ENCODE data around the gene ATF5.
A peak's percentile ranks its signal among the peaks of the same experiment; 100 is the strongest.
"Not testable (repeated sequence)": the region's sequence is repeated elsewhere in the genome, so short reads cannot be mapped to it uniquely, and the experiment has no call there.

ATF5 gene

GRCh38 chr19:49924004-49924880 lies 4.8 kb upstream of the ATF5 start:
- no peaks in the 10 kb centered on the region for H3K9me3 Mint-ChIP-seq (ENCODE audit: low read depth)
- H3K4me3 Mint-ChIP-seq: peak overlapping the region; percentile 20
- peaks cover 46% of the 10 kb centered on the region for H3K4me1 Mint-ChIP-seq (ENCODE audit: low read depth)
- H3K27ac Mint-ChIP-seq: no peak overlapping the region
- H3K36me3 Mint-ChIP-seq: peaks cover 7% of the 10 kb centered on the region
- no peaks in the 10 kb centered on the region for H3K27me3 Mint-ChIP-seq

DNA sequence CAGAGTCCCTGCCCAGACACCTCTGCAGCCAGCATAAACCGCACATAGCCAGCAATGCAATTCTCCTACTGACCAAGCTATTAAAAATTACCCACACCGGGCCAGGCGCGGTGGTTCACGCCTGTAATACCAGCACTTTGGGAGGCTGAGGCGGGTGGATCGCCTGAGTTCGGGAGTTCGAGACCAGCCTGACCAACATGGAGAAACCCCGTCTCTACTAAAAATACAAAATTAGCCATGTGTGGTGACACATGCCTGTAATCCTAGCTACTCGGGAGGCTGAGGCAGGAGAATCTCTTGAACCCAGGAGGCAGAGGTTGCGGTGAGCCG lies 4.2 kb upstream of the ATF5 start:
- peaks cover 45% of the 10 kb centered on the region for H3K4me1 Mint-ChIP-seq (ENCODE audit: low read depth)
- H3K27ac Mint-ChIP-seq; H3K9me3 Mint-ChIP-seq (ENCODE audit: low read depth); H3K27me3 Mint-ChIP-seq; H3K36me3 Mint-ChIP-seq: not testable (repeated sequence)
- peak overlapping the region; percentile 20 for H3K4me3 Mint-ChIP-seq

DNA sequence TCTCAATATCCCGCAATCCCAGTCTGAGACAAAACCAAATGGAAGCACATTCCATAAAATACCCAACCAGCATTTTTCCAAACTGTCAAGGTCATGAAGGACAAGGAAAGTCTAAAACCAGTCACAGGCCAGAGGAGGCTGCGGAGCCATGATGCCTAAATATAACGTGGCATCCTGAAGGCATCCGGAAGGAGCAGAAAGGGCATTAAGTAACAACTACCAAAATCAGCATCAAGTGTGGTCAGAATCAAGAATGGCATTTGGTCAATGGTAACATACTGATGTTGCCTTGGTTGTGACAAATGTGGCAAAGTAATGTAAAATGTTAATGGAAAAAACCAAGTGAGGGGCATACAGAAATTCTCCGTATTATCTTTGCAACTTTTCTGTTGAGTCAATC lies 3.5 kb upstream of the ATF5 start:
- Mint-ChIP-seq H3K27ac (no peak overlapping the region), H3K4me3 (peak overlapping the region; percentile 41), H3K36me3 (peaks cover 10% of the 10 kb centered on the region), H3K27me3 (no peaks in the 10 kb centered on the region), H3K4me1 (ENCODE audit: low read depth) (peaks cover 48% of the 10 kb centered on the region), H3K9me3 (ENCODE audit: low read depth) (no peaks in the 10 kb centered on the region)

DNA sequence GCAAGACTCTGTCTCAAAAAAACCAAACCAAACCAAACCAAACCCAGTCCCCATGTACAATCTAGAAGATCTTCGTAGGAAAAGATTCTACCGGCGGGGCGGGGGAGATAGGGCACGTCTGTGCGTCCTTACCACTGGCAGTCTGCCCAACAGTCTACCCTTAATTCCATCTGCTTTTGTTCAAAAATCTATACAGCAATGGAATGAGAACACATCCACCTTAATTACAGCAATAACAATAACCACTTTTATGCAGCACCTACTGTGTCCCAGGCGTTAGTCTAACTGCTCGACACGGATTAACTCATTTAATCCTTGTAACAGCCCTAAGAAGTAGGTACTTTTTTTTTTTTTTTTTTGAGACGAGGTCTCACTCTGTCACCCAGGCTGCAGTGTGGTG lies 2.5 kb upstream of the ATF5 start:
- peak overlapping the region; percentile 65 for H3K4me3 Mint-ChIP-seq
- H3K27ac Mint-ChIP-seq: no peak overlapping the region
- no peaks in the 10 kb centered on the region for H3K27me3 Mint-ChIP-seq
- H3K4me1 Mint-ChIP-seq (ENCODE audit: low read depth): peaks cover 46% of the 10 kb centered on the region
- peaks cover 10% of the 10 kb centered on the region for H3K36me3 Mint-ChIP-seq
- no peaks in the 10 kb centered on the region for H3K9me3 Mint-ChIP-seq (ENCODE audit: low read depth)

DNA sequence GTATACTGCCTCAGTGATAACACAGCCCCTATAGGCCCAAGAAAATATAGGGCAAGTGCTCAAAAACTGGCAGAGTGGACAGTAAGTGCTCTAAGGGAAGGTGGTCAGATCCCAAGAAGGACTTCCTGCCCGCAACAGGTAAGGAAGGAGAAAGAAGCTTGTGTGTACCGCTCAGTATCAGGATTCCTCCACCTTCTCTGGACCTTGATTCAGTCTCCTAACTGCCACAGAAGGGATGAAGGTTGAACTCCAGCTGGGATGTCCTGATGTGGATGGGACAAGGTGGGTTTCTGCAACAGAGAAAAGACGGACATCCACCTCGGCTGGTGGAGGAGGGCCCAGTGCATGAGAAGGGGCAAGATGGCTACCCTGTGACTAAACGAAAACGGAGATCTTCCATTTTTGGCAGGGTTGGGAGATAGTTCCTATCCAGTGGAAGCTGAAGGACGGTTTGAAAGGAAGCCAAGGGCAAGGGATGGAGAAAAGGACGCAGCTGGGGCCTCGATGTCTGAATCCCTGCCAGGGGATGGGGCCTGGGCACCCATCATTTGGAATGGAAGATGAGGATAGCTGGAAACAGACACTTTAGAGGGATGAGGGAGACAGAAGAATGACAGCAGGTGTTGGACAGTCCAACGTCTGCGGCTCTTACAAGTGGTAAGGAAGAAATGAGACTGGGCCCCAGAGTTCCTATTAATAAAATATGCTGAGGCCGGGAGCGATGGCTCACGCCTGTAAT lies 1.3 kb upstream of the ATF5 start:
- Mint-ChIP-seq H3K36me3 (peaks cover 15% of the 10 kb centered on the region), H3K27ac (peak overlapping the region; percentile 99), H3K4me1 (ENCODE audit: low read depth) (peaks cover 50% of the 10 kb centered on the region), H3K9me3 (ENCODE audit: low read depth) (no peaks in the 10 kb centered on the region), H3K4me3 (peak overlapping the region; percentile 99), H3K27me3 (no peaks in the 10 kb centered on the region)

- Mint-ChIP-seq H3K4me1 (ENCODE audit: low read depth) (peaks cover 55% of the 10 kb centered on the region), H3K36me3 (peaks cover 17% of the 10 kb centered on the region), H3K27ac (peak overlapping the region; percentile 99), H3K4me3 (peak overlapping the region; percentile 99), H3K27me3 (no peaks in the 10 kb centered on the region), H3K9me3 (ENCODE audit: low read depth) (no peaks in the 10 kb centered on the region)
Measured at GRCh38 chr19:49929611-49930482, 842 bp downstream of the ATF5 start.

DNA sequence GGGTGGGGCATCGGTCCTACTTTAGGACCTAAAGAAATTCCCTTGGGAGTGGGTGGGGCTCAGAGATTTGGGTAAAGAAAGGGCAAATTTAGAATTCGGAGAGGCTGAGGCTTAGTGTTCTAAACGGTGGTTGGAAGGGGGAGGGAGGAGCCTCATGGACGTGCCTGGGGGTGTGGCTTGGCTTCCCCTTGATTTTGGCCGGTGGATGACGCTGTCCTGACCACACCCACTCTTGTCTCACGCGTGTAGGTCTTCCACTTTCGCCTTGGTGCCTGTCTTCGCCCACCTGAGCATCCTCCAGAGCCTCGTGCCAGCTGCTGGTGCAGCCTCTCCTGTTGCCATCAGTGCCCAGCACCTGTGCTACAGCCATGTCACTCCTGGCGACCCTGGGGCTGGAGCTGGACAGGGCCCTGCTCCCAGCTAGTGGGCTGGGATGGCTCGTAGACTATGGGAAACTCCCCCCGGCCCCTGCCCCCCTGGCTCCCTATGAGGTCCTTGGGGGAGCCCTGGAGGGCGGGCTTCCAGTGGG lies 1.5 kb downstream of the ATF5 start:
- peaks cover 50% of the 10 kb centered on the region for H3K4me1 Mint-ChIP-seq (ENCODE audit: low read depth)
- H3K27ac Mint-ChIP-seq: no peak overlapping the region

GRCh38 chr19:49931293-49932040 lies 2.5 kb downstream of the ATF5 start:
- Mint-ChIP-seq H3K36me3 (peaks cover 14% of the 10 kb centered on the region), H3K27me3 (no peaks in the 10 kb centered on the region), H3K27ac (peak overlapping the region; percentile 11), H3K9me3 (ENCODE audit: low read depth) (no peaks in the 10 kb centered on the region), H3K4me3 (peak overlapping the region; percentile 60), H3K4me1 (ENCODE audit: low read depth) (peaks cover 47% of the 10 kb centered on the region)

More for the DNA sequence above, 1.5 kb downstream of the ATF5 start:
- peaks cover 14% of the 10 kb centered on the region for H3K36me3 Mint-ChIP-seq
- H3K27me3 Mint-ChIP-seq: no peaks in the 10 kb centered on the region
- no peak overlapping the region for H3K4me3 Mint-ChIP-seq
- no peaks in the 10 kb centered on the region for H3K9me3 Mint-ChIP-seq (ENCODE audit: low read depth)

DNA sequence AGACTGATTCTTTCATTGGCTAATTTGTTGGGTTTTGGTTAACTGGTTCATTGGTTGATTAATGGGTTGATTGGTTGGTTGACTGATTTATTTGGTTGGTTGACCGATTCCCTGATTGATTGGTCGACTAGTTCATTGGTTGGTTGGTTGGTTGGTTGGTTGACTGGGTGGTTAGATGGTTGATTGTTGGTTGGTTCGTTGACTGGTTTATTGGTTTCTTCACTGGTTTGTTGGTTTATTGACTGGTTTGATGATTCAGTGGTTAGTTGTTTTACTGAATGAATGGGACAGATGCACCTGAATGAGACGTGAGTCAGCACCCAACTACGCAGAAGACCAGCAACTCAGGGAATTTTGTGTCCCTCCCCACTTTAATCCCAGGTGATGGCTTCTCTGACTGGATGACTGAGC lies 3.0 kb downstream of the ATF5 start:
- peaks cover 44% of the 10 kb centered on the region for H3K4me1 Mint-ChIP-seq (ENCODE audit: low read depth)
- peak overlapping the region; percentile 54 for H3K27ac Mint-ChIP-seq
- H3K27me3 Mint-ChIP-seq: no peaks in the 10 kb centered on the region
- H3K36me3 Mint-ChIP-seq: peaks cover 14% of the 10 kb centered on the region
- peak overlapping the region; percentile 60 for H3K4me3 Mint-ChIP-seq
- H3K9me3 Mint-ChIP-seq (ENCODE audit: low read depth): no peaks in the 10 kb centered on the region

GRCh38 chr19:49932731-49933131 lies 3.7 kb downstream of the ATF5 start:
- H3K27ac Mint-ChIP-seq: no peak overlapping the region
- peaks cover 40% of the 10 kb centered on the region for H3K4me1 Mint-ChIP-seq (ENCODE audit: low read depth)
- H3K4me3 Mint-ChIP-seq: no peak overlapping the region
- peaks cover 10% of the 10 kb centered on the region for H3K36me3 Mint-ChIP-seq
- no peaks in the 10 kb centered on the region for H3K9me3 Mint-ChIP-seq (ENCODE audit: low read depth)
- no peaks in the 10 kb centered on the region for H3K27me3 Mint-ChIP-seq

- Mint-ChIP-seq H3K4me3 (no peak overlapping the region), H3K36me3 (peaks cover 10% of the 10 kb centered on the region), H3K27ac (no peak overlapping the region), H3K4me1 (ENCODE audit: low read depth) (peaks cover 36% of the 10 kb centered on the region), H3K9me3 (ENCODE audit: low read depth) (no peaks in the 10 kb centered on the region), H3K27me3 (no peaks in the 10 kb centered on the region)
Measured at GRCh38 chr19:49933643-49934042, 4.6 kb downstream of the ATF5 start.

DNA sequence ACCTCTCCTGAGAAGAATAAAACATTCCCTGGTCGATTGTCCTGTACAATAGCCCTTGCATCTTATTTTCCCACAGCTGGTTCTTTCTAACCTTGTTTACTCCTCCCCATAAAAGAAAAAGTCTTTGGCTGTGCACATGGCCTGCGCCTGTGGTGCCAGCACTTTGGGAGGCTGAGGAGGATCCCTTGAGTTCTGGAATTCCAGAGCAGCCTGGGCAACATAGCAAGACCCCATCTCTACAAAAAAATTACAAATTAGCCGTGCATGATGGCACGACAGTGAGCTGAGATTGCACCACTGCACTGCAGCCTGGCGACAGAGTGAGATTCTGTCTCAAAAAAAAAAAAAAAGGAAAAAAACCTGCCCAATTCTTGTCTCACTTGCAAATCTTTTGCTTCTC lies 7.5 kb downstream of the ATF5 start:
- peaks cover 1% of the 10 kb centered on the region for H3K27me3 Mint-ChIP-seq
- peaks cover 7% of the 10 kb centered on the region for H3K36me3 Mint-ChIP-seq
- H3K27ac Mint-ChIP-seq: no peak overlapping the region
- no peak overlapping the region for H3K4me3 Mint-ChIP-seq
- peaks cover 33% of the 10 kb centered on the region for H3K4me1 Mint-ChIP-seq (ENCODE audit: low read depth)
- H3K9me3 Mint-ChIP-seq (ENCODE audit: low read depth): no peaks in the 10 kb centered on the region

- Mint-ChIP-seq H3K9me3 (ENCODE audit: low read depth) (no peaks in the 10 kb centered on the region), H3K27ac (no peak overlapping the region), H3K27me3 (peaks cover 1% of the 10 kb centered on the region), H3K4me1 (ENCODE audit: low read depth) (peaks cover 22% of the 10 kb centered on the region), H3K36me3 (peaks cover 2% of the 10 kb centered on the region), H3K4me3 (no peak overlapping the region)
Measured at GRCh38 chr19:49937750-49938381, 8.9 kb downstream of the ATF5 start.

GRCh38 chr19:49938662-49939061 lies 9.7 kb downstream of the ATF5 start:
- H3K4me3 Mint-ChIP-seq: no peak overlapping the region
- H3K27me3 Mint-ChIP-seq: peaks cover 3% of the 10 kb centered on the region
- no peak overlapping the region for H3K27ac Mint-ChIP-seq
- no peaks in the 10 kb centered on the region for H3K9me3 Mint-ChIP-seq (ENCODE audit: low read depth)
- H3K4me1 Mint-ChIP-seq (ENCODE audit: low read depth): peaks cover 14% of the 10 kb centered on the region
- H3K36me3 Mint-ChIP-seq: no peaks in the 10 kb centered on the region

All from activated naive CD8-positive, alpha-beta T cell (primary cell).